Measurements from ENCODE around the gene CD55.

DNA sequence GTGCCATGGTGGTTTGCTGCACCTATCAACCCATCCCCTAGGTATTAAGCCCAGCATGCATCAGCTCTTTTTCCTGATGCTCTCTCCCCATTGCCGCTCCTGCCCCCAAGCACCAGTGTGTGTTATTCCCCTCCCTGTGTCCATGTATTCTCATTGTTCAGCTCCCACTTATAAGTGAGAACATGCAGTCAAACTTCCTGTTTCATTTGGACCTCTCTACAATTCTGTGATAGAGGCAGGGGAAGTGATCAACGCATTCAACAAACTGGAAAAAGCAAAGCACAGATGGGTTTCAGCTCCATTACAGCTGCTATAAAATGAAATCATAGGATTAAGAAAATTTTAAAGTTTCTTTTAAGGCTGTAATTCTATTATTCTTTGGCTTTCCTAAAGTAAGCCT, 23.3 kb upstream of the CD55 start:
- TF ChIP-seq TAF1 (IDR thresholded peaks at IDR 0.05; ENCODE audit: low read depth, low read length) (no peak), CHD1 (IDR thresholded peaks at IDR 0.05; ENCODE audit: low read depth, low read length) (no peak), SP2 (IDR thresholded peaks at IDR 0.05; ENCODE audit: low read length) (no peak), SIN3A (conservative IDR thresholded peaks at IDR 0.05 in 1 of 2, IDR thresholded peaks at IDR 0.05 in 1 of 2; ENCODE audit: low read depth in 1 of 2, low read length in 2 of 2) (no peak), SUZ12 (IDR thresholded peaks at IDR 0.05; ENCODE audit: low read length) (no peak), TEAD4 (IDR thresholded peaks at IDR 0.05; ENCODE audit: low read depth, low read length) (no peak), POLR2A (IDR thresholded peaks at IDR 0.05; ENCODE audit: control extremely low read depth in 1 of 2, low read depth in 2 of 2, low read length in 2 of 2) (no peak), RXRA (IDR thresholded peaks at IDR 0.05; ENCODE audit: insufficient read depth, low read depth, low read length) (no peak), EZH2 (IDR thresholded peaks at IDR 0.05; ENCODE audit: low read depth, low read length, severe bottlenecking) (no peak), BRCA1 (IDR thresholded peaks at IDR 0.05; ENCODE audit: low read depth, low read length) (no peak), ZNF274 (IDR thresholded peaks at IDR 0.05; ENCODE audit: borderline replicate concordance, extremely low read depth, low read length) (no peak)
- TF ChIP-seq, protein P1, sequence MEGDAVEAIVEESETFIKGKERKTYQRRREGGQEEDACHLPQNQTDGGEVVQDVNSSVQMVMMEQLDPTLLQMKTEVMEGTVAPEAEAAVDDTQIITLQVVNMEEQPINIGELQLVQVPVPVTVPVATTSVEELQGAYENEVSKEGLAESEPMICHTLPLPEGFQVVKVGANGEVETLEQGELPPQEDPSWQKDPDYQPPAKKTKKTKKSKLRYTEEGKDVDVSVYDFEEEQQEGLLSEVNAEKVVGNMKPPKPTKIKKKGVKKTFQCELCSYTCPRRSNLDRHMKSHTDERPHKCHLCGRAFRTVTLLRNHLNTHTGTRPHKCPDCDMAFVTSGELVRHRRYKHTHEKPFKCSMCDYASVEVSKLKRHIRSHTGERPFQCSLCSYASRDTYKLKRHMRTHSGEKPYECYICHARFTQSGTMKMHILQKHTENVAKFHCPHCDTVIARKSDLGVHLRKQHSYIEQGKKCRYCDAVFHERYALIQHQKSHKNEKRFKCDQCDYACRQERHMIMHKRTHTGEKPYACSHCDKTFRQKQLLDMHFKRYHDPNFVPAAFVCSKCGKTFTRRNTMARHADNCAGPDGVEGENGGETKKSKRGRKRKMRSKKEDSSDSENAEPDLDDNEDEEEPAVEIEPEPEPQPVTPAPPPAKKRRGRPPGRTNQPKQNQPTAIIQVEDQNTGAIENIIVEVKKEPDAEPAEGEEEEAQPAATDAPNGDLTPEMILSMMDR (IDR thresholded peaks at IDR 0.05; ENCODE audit: control extremely low read depth in 1 of 3, insufficient read depth in 1 of 3, low read depth in 1 of 3, low read length in 3 of 3), result no peak
